Urothelium cell line (cell line): ENCODE measurements around the gene HOXA3.

Source experiments
- DNase-seq: peaks from one replicate; pipeline ENCODE4 v3.0.0; 2011; ENCODE audit warnings: low spot score, mixed read lengths
- FAIRE-seq: peaks from 2 replicates; lab custom pipeline; 2011; peaks lifted over from hg19 to GRCh38; lab: Jason Lieb, UNC

The HOXA3 gene

GRCh38 chr7:27095050-27095896 is 57.1 kb downstream of the HOXA3 start:
- peak; percentile 71 for FAIRE-seq
- DNase-seq: no peak

- FAIRE-seq (no peak), DNase-seq (no peak)
These were observed 57.9 kb downstream of the HOXA3 start for GRCh38 chr7:27094304-27095049.

GRCh38 chr7:27093184-27093895 is 59.0 kb downstream of the HOXA3 start:
- DNase-seq (no peak), FAIRE-seq (no peak)

DNA sequence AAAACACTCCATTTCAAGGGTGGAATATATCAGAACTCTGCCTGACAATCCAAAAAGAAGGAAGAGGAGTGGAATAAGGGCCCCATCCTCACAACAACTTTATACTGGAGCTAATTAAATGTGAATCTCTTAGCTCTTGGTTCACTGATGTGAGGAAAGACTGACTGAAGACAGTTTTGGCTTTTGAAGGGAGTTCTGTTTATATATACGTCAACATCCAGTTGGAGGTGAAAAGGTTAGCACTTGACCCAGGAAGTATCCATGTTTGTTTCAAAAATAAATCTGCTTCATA is 59.6 kb downstream of the HOXA3 start:
- no peak for FAIRE-seq
- DNase-seq: no peak

DNA sequence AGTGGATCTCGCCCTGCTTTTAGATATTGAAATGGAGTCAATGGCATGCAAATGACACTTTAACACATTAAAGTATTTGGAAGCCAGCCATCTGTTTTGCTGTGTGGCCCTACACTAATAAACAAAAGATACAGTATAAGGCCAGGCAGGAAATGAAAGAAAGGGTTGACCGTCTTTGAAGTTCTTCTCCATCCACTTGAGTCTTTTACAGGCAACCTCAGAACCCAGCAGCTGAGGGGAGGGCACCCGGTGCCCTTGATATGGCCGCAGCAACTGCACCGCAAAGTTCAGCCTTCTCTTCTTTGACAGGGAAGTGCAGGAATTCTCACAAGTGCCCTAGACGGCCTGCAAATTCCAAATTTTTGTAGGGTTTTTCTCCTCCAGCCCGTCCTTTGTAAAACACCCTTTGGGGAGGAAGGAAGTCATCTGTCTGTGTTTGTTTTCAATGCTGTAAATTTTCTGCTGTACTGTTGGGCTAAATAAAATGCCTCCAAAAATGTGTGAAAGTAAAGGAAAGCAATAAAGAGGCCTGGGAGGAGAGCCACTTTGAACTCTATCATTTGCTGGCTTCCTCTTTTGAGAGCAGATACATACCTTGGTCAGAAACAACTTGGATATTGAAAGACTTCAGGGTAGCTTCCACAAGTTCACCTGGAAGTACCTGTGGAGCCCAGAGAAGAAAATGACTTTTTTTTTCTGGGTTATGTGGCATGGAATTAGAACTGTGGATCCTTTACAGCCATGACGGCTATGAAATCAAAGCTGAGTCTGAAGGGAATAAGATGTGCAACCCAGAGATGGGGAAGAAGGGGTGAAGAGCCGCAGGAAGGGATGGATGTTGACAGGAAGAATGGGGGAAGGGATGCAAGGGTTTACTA is 60.2 kb downstream of the HOXA3 start:
- FAIRE-seq (no peak), DNase-seq (no peak)

- no peak for DNase-seq
- FAIRE-seq: no peak
These were observed 61.3 kb downstream of the HOXA3 start for GRCh38 chr7:27091105-27091504.

GRCh38 chr7:27088002-27088922 is 64.1 kb downstream of the HOXA3 start:
- FAIRE-seq: no peak

GRCh38 chr7:27083646-27084045 is 68.7 kb downstream of the HOXA3 start:
- no peak for FAIRE-seq

More at GRCh38 chr7:27088002-27088922, 64.1 kb downstream of the HOXA3 start:
- DNase-seq: no peak

GRCh38 chr7:27082171-27082570 is 70.2 kb downstream of the HOXA3 start:
- peak; percentile 41 for DNase-seq
- FAIRE-seq: no peak

More at GRCh38 chr7:27083646-27084045, 68.7 kb downstream of the HOXA3 start:
- DNase-seq: no peak

DNA sequence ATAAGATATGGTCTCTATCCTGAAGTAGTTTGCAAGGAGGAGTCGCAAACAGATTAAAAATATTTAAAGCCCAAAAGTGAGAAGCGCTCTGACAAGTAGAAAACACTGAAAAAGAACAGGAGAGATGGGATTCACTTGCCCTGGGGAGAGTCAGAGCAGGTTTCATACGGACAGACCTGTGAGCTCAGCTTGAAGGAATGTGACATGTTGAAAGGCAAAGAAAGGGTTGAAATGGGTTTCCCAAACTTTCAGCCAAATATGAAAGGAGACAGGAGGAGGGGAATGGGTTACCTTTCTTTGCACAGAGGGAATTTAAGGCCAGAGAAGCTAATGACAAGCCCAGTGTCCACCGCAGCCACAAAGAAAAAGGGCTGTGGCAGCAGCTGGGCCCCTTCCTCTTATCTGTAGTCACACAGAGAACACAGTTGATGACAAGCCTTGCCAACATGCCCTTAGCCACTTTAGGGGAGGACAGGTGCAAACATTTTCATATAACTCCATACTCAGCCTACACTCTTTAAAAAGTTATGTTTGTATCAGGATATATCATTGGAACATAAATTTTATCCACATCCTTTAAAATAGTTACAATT is 71.4 kb downstream of the HOXA3 start:
- FAIRE-seq: no peak
- peak; percentile 73 for DNase-seq

DNA sequence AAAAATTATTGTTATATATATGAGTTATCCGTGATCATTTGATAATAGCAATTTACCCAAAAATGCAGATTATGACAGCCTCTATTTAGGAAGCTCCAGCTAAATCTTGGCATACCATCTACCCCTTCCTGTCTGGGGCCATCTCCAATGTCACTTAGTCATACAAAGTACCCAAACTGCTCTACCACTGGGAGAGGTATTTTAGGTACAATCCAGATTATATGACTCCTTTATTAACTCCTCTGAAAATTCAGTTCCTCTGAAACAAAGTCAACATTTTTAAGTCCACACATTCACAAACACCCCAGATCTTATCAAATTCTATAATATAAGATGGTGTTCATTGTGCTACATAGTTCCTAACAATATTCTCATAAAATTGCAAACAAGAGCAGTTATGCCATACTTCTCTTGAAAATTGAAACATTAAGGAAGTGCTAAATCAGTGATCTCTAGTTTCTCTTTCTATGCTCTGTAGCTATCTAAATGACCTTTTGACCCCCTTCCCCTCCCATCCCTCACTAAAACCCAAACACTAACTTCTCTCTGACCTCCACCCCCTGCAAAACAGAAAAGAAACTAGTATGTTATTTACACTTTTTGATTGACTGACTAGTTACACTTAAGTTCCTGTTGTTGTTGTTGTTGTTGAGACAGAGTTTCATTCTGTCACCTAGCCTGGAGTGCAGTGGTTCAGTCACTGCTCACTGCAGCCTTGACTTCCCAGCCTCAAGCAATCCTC is 73.0 kb downstream of the HOXA3 start:
- DNase-seq (no peak), FAIRE-seq (no peak)

GRCh38 chr7:27078616-27079233 is 73.7 kb downstream of the HOXA3 start:
- no peak for FAIRE-seq

DNA sequence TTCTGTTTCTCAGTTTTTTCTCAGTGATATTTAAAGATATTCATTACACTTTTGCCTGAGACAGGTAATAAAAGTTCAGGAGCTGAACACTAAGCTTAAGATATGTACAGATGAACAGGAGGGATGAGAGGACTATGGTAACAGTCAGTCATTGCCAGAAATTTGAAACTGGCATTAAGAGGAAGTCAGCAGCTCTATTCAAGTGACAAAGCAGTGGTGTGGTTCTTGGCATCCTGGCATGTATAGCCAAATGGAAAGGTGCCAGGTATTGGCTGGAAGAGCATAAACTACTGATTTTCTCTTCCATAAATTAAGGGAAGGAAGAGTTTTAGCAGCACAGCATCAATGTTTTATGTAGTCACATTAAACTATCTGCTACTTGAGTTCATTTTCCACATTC is 79.3 kb downstream of the HOXA3 start:
- FAIRE-seq: no peak
- no peak for DNase-seq

More at GRCh38 chr7:27078616-27079233, 73.7 kb downstream of the HOXA3 start:
- DNase-seq: no peak

DNA sequence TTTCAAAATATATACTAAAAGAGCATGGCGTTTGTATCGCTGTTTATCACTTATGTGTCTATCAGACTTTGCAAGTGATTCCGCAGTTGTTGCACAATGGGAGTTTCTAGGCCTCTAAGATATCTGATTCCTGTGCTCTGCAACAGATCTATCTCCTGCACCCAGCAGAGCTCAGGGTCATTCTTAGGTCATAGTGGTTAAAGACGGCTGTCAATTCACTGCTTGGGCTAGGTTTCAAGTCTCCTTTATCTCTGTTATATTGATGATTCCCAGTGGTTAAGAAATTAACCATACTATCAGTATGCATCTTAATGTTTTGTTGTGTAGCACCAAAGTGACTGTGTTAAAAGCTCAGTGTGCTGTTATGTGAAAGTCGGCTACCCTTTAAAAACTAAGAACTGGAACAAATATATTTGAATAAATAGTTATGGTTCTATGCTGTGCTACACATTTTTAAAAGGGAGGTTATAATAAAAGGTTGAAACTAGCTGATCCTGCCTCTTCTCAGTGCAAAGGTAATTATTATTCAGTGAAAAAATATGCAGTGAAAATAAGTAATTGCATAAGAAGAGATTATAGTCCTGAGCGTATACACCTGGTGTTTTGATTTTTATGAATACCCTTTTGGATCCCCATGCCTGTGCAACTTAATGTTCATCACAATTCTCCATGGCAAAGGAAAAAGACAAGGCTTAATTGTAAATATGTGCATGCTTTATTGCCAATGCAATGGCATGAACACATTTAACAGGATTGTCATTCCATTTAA is 80.6 kb downstream of the HOXA3 start:
- FAIRE-seq (no peak), DNase-seq (no peak)

DNA sequence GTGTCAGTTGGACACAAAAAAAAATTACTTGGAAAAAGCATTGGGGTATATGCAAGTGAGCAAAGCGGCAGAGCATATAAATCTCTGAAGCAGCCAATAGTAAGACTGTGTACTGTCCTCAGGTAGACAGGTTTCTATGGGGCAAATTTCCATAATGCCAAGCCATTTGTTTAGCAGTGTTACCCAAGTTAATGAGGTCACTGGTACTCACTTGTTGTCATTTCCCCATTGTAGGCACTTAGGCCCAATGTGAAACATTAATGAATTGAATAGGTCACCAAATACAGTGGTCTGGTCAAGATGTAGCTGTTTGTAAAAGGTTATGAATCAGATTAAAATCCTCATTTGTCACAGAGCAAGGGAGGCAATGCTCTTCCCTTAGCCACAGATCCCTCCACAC is 84.1 kb downstream of the HOXA3 start:
- FAIRE-seq: no peak
- no peak for DNase-seq

GRCh38 chr7:27066148-27066547 is 86.2 kb downstream of the HOXA3 start:
- FAIRE-seq (no peak), DNase-seq (no peak)

GRCh38 chr7:27065709-27066108 is 86.7 kb downstream of the HOXA3 start:
- FAIRE-seq: no peak
- no peak for DNase-seq
